ENCODE data around the gene NTN1. TPM values are rescaled to one million over a fixed set of nuclear protein-coding genes. Genes with fewer than 3 reads are reported as not detected.

NTN1 gene
- total RNA-seq, 1 donor from 2014 or later: under 0.01 TPM

DNA sequence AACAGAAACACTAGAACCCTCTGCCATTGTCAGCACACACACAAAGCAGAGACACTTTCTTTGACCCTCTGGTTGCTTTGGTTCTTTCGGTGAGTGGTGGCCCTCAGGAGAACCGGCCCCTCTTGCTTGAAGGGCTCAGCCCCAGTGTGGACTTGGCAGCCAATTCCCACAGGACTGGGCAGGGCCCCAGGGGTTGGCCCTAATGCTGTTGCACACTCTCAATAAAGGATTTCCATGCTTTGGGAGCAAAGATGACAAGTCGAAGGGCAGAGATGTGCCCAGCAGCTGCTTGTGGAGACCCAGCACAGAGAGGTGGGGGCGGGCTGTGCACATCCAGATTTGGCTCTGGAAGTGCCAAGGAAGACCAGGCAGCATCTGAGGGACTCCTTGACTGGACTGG is 149.0 kb downstream of the NTN1 start:
- Histone ChIP-seq H3K36me3 (ENCODE audit: control insufficient read depth, insufficient read depth, low read length) (no peaks in the 10 kb centered on the region), H3K4me3 (ENCODE audit: low read depth, low read length) (no peak overlapping the region), H3K27me3 (ENCODE audit: control insufficient read depth, insufficient read depth, low read length) (no peaks in the 10 kb centered on the region)
- TF ChIP-seq, protein P1, sequence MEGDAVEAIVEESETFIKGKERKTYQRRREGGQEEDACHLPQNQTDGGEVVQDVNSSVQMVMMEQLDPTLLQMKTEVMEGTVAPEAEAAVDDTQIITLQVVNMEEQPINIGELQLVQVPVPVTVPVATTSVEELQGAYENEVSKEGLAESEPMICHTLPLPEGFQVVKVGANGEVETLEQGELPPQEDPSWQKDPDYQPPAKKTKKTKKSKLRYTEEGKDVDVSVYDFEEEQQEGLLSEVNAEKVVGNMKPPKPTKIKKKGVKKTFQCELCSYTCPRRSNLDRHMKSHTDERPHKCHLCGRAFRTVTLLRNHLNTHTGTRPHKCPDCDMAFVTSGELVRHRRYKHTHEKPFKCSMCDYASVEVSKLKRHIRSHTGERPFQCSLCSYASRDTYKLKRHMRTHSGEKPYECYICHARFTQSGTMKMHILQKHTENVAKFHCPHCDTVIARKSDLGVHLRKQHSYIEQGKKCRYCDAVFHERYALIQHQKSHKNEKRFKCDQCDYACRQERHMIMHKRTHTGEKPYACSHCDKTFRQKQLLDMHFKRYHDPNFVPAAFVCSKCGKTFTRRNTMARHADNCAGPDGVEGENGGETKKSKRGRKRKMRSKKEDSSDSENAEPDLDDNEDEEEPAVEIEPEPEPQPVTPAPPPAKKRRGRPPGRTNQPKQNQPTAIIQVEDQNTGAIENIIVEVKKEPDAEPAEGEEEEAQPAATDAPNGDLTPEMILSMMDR (IDR thresholded peaks at IDR 0.05; ENCODE audit: insufficient read depth, low read length, severe bottlenecking): no peak
- DNase-seq (ENCODE audit: low read depth) (no peak), FAIRE-seq (peak; percentile 40)

DNA sequence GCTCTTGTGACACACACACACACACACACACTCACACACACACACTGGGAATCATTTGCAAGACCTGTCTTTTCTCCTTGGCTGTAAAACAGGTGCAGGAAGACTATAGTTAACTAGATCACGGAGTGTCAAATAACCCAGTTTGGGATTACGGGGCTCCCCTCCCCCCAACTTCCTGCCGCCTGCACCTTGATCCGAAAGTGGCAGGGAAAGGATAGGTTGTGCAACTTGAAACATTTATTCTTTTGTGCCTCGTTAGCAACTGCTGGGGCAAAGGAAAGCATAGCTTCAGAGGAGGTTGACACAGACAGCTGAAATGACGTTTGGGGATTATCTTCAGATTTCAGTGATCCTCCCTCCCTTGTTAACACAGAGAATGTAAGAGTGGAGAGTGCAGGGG is 149.5 kb downstream of the NTN1 start:
- FAIRE-seq (peak; percentile 36), DNase-seq (ENCODE audit: low read depth) (no peak)
- Histone ChIP-seq H3K36me3 (ENCODE audit: control insufficient read depth, insufficient read depth, low read length) (no peaks in the 10 kb centered on the region), H3K27me3 (ENCODE audit: control insufficient read depth, insufficient read depth, low read length) (no peaks in the 10 kb centered on the region), H3K4me3 (ENCODE audit: low read depth, low read length) (no peak overlapping the region)
- TF ChIP-seq, protein P1 (IDR thresholded peaks at IDR 0.05; ENCODE audit: insufficient read depth, low read length, severe bottlenecking): no peak

DNA sequence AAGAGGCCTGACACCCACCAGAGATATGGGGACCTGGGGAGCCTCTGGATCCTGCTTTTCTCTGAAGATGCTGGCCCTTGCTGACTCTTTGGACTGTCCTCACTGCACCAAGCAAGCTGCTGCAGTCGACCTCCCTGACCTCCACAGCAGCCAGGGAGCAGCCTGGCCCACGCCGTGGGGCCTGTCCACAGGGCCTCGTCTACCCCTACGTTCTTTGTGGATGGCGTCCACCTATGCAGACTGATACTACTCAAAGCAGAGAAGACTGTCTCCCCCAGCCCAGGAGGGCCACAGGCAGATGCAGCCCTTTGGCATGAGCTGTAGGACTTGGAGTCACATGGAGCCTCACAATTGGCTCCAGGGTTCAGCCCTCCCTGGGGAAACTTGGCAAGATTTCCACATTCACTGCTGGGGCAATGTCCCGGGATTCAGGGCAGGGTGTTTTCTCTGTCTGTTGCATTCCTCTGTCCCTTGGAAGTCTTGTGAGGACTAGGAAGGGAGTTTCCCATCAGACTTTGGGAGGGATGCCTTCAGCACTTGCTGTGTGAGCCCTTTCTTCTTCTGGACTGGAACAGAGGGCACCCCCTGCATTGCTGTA is 152.2 kb downstream of the NTN1 start:
- FAIRE-seq: no peak
- TF ChIP-seq, protein P1 (IDR thresholded peaks at IDR 0.05; ENCODE audit: insufficient read depth, low read length, severe bottlenecking): no peak
- Histone ChIP-seq H3K27me3 (ENCODE audit: control insufficient read depth, insufficient read depth, low read length) (peaks cover 2% of the 10 kb centered on the region), H3K36me3 (ENCODE audit: control insufficient read depth, insufficient read depth, low read length) (no peaks in the 10 kb centered on the region), H3K4me3 (ENCODE audit: low read depth, low read length) (no peak overlapping the region)
- DNase-seq (ENCODE audit: low read depth): no peak

DNA sequence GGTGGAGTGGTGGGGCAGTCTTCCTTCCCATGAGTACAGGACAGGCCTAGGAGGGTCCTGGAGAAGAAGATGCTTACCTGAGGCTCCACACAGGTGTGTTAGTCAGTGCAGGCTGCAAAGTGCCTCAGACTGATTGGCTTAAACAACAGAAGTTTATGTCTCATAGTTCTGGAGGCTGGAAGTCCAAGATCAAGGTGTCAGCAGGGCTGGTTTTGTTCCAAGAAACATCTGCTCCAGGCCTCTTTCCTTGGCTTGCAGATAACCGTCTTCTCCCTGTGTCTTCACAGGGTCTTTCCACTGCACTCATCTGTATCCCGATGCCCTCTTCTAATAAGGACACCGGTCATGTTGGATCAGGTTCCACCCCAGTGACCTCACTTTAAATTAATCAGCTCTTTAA is 153.0 kb downstream of the NTN1 start:
- FAIRE-seq (no peak), DNase-seq (ENCODE audit: low read depth) (no peak)
- Histone ChIP-seq H3K27me3 (ENCODE audit: control insufficient read depth, insufficient read depth, low read length) (peaks cover 2% of the 10 kb centered on the region), H3K4me3 (ENCODE audit: low read depth, low read length) (no peak overlapping the region), H3K36me3 (ENCODE audit: control insufficient read depth, insufficient read depth, low read length) (no peaks in the 10 kb centered on the region)
- TF ChIP-seq, protein P1 (IDR thresholded peaks at IDR 0.05; ENCODE audit: insufficient read depth, low read length, severe bottlenecking): no peak

DNA sequence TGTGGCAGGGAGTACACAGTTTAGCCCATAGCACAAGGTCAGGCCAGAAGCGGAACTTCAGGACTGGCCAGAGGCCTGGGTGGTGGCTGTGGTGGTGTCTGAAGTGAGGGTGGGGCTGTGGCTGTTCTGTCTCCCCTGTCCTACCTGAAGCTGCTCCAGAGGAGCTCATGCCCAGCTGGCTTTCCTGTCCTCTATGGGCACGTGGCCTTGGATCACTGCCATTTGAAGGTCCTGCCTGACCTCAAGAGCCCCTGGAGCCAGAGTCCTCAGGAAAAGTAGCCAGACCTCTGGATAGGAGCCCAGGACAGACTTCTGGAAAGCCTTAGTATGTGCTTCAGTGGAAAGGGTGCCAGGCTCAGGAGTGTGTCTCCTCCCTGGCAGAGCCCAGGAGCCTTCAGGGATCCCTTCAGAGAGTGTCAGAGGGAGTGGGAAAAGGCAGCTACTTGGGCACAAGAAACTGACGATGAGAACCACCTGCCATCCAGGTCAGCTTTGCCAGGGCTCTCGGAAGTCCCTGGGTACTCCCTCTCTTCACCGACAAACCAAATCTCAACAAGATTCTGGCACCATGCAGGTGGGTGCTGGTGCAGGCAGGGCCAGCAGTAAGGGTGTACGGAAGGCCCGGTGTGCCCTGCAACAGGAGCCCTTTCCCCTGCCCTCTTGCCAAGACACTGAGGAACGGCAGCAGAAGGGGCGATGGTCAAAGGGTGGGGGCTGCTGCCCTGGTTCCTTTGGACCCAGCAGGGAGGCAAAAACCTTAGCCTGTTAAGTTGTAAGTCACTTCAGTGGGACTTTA is 153.7 kb downstream of the NTN1 start:
- no peak overlapping the region for H3K4me3 ChIP-seq (ENCODE audit: low read depth, low read length)
- peaks cover 2% of the 10 kb centered on the region for H3K27me3 ChIP-seq (ENCODE audit: control insufficient read depth, insufficient read depth, low read length)
- H3K36me3 ChIP-seq (ENCODE audit: control insufficient read depth, insufficient read depth, low read length): no peaks in the 10 kb centered on the region
- FAIRE-seq: no peak
- TF ChIP-seq, protein P1 (IDR thresholded peaks at IDR 0.05; ENCODE audit: insufficient read depth, low read length, severe bottlenecking): no peak
- no peak for DNase-seq (ENCODE audit: low read depth)

All from bronchial epithelial cell (primary cell).